Measurements from ENCODE around the gene ISG20.

Gene ISG20

DNA sequence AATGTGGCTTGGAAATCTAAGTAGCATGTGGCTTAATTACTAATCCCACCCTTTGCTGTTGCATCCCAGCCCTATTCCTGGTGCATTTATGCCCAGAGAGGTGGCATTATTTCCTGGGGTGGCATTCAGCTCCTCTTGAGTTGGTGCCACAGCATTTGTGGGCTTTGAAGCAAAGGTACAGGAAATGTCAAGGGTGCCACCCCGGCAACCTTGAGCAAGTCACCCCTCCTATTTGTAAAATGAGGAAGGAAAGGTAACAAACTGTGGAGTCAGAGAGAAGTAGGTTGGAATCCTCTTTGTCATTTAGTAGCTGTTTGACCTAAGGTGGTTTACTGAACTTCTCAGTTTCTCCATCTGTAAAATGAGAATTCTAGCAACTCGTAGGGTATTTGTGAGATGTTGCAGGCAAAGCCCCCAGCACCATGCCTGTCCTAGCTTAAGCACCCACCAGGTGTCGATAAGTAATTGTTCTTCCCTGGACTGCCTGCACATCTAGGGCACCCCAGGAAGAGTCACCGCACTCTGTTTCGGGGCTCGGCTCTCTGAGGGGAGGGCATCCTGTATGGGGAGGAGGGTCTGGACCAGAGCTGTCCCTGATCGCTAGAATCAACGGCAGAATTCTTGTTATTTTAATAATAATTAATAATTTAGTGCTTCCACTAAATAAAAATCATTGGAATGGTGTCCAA lies 17.1 kb downstream of the ISG20 start:
- DNase-seq: peak; percentile 48

DNA sequence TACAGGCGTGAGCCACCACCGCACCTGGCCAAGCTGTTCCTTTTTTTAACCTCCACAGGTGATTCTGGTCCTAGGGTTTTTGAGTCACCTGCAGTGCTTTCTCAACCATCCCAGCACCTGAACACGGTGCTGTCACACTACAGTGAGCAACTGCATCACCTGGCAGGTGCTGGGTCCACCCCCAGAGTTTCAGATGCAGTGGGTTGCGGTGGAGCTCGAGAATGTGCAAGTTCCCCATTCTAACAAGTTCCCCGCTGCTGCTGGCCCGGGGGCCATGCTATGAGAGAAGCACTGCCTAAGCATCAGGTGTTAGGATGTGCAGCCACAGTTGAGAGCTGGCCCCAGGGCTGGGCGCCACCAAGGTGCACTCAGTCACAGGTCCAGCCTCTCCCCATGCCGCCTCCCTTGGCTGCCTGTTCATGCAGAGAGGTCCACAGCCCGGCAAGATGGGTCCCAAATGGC lies 18.0 kb downstream of the ISG20 start:
- DNase-seq: no peak

DNA sequence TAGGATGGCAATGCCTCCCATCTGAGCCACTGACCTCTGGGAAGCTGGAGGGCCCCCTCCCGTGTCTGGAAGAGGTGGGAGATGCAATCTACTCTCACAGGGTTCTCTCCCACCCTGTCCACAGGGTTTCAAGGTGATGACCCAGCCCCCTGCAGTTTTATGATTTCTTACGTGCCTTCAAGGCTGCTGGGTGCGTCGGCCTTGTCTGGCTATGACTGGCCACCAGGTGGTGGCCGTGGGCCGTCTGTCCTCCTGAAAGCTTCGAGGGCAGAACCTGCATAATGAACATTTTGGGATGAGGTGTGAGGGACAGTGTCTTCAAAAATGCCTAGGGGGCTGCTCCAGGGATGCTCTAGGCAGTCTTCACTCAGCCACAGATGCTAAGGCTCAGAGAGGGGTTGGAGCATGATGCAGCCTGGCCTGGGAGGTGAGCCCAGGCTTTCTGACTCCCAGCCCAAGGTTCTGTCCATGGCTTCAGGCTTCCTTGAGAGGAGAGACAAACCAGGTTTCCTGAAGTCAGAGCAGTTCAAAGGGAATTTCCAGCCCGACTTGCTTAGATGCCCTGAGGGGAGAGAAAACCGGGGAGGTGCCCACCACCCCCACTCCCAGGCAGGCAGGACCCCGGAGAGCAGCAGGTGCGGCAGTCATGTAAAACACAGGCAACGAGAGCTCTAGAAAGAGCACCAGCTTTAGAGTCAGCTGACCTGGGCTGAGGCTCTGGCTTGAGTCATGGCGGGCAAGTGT lies 18.7 kb downstream of the ISG20 start:
- no peak for DNase-seq

DNA sequence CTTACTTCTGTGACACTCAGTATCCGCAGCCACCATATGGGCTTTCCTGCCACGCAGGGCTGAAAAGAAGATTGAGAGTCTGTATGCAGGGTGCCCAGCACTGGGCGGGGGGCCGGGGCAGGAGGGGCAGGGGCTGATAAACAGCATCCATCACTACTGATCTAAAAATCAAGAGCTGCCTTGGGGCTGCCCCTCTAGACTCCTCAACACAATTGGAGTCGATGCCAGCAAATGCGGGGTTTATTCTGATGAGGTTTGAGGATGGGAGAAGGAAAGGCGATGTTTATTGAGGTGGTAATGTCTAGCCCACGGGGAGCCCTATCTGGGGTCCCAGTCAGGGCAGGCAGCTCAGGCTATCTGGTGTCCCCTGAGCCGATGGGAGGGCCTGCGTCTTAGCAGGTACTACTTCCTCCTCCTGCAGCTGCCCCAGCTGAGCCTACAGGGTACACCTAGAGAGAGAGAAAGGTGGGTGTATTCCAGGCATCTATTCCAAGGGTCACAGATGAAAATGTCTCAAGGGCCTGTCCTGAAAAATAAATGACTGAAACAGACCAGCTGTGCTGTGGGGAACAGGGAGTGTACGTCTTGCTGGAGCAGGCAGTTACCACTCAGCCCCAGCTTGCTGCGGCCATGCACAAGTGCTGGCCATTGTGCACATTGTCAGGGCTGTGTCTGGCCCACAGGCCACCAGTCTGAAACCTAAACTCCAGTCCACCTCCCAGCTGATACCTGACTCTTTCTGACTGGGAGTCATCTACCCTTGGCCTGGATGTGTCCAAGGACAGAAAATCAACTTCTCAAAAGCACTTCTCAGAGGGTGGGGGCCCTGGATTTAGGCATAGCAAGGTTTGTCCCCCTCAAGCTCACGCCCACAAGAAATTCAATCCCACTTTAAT lies 19.5 kb downstream of the ISG20 start:
- no peak for DNase-seq

DNA sequence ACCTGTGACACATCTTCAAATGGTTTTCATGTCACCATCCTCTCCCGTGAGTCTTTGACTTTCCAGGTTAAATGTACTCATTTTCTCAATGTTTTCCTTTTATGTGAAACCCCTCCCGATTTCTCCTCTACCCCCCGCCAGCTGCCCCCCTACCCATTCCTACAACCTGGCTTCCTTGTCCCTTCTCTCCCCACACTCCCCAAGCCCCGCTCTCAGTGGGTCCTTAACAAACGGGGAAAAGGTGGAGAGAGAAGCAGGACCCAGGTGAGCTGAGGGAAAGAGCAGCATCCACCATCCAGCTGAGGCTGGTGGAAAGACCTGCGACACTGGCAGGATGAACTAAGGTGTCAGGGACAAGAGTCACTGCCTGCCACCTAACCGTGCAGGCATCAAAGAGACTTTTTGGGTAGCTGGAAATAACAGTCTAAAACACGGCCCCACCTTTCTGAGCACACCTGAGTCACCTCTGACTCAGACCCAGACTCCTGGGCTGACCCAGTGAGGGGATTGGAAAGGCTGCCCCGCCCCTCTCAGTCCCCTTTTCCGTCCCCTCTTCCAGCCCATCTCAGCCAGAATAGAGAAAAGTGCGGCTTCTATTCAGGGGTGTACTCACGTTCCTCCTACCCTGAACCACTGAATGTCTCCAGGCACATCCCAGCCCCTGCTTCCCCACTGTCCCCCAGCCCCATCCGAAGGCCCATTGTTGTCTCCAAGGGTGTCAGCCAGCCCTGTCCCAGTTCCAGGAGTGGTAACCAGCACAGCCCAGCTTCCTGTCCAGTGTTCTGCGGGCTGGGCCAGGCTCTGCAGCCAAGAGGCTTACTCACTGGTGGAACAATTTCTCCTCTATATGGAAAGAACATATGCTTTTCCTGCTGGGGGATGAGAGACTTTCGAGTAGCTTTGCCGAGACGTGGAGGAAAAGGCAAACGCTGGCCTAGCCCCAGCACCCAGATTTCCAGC lies 20.4 kb downstream of the ISG20 start:
- no peak for DNase-seq

DNA sequence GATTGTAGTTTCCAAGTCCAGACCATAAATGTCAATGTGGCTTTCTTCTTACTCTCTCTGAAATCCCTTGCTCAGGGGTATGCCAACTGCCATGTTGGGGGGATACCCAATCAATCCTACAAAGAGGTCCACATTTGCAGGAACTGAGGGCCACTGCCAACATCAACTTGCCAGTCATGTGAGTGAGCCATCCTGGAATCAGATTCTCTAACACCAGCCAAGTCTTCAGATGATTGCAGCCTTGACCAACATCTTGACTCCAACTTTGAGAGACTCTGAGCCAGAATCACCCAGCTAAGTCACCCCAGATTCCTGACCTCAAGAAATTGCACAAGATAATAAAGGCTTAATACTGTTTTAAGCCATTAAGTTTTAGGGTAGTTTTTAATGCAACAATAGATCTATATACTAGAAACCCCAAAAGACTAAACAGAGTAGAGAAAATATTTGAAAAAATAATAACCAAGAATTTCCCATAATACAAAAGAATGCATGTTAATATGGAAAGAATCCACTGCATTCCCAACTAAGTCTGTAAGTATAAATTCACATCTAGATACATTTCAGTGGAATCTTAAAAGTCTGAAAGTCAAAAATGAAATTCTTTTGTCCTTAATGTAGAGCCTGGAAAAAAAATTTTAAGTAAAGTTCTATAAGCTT lies 22.4 kb downstream of the ISG20 start:
- no peak for DNase-seq

DNA sequence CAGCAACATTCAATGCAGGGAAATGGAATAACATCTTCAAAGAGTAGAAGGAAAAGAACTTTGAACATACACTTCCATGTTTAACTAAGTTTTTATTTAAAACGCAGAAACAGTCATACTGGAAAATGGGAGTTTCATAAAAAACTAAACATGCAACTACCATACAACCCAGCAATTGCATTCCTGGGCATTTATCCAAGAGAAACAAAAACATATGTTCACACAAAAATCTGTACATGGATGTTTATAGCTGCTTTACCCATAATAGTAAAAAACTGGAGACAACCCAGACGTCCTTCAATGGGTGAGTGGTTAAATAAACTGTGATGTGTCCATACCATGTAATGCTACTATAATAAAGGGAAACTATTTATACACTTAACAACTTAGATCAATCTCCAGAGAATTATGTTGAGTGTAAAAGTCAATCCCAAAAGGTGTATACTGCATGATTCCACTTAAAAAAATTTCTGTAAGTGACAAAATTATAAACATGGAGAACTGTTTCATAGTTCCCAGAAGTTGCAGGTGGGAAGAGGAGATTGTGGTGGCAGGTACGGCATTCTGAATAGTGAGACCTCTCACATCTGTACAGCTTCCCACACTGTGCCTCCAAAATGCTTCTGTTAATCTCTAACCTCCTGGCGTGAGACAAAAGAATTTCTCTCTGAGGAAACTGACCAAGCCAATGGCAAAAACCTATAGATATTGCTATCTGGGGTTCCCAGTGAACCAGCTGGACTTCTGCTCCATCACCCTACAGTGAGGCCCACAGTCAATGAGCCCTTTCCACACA lies 23.1 kb downstream of the ISG20 start:
- DNase-seq: no peak

DNA sequence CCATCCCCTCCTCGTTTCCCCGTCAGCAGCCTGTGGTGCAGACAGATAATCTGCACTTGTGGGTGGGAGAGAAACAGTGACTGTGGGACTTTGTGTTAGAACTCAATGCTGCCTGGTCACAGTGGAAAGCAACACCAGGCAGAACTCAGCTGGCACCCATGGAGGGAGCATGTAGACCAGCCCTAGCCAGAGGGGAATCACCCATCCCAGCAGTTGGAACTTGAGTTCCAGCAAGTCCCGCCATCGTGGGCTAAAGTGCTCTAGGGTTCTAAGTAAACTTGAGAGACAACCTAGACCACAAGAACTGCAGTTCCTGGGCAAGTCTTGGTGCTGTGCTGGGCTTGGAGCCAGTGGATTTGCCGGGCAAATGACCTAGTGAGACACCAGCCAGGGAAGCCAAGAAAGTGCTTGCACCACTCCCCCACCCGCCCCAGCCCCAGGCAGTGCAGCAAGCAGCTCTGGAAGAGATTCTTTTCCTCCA lies 24.4 kb downstream of the ISG20 start:
- no peak for DNase-seq

DNA sequence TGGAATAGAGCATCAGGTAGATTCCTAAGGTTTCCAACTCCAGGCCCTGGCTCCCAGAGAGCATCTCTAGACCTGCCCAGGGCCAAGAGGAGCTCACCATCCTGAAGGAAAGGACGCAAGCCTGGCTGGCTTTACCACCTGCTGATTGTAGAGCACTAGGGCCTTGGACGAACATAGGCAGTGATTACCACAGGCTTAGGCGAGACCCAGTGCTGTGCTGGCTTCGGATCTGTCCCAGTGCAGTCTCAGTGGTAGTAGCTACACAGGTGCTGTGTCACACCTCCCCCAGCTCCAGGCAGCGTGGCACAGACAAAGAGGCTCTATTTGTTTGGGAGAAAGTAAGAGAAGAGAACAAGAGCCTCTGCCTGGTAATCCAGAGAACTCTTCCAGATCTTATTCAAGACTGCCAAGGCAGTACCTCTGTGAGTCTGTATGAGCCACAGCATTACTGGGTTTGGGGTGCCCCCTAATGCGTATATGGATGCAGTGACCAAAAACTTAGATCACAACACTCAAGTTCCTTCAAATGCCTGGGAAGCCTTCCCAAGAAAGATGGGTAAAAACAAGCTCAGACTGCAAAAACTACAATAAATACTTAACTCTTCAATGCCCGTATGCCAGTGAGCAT lies 25.4 kb downstream of the ISG20 start:
- no peak for DNase-seq

DNA sequence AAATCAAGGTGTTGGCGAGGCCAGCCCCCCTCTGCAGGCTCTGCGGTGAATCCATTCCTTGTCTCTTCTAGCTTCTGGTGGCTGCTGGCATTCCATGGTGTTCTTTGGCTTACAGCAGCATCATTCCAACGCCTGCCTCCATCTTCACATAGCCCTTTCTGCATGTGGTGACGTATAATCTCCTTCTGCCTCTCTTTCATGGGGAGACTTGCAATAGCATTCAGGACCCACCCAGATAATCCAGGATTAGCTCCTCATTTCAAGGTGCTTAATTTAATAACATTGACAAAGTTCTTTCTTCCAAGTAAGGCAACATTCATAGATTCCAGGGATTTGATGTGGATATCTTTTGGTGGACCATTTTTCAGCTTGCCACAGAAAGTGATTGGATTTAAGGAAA lies 35.8 kb downstream of the ISG20 start:
- no peak for DNase-seq

DNA sequence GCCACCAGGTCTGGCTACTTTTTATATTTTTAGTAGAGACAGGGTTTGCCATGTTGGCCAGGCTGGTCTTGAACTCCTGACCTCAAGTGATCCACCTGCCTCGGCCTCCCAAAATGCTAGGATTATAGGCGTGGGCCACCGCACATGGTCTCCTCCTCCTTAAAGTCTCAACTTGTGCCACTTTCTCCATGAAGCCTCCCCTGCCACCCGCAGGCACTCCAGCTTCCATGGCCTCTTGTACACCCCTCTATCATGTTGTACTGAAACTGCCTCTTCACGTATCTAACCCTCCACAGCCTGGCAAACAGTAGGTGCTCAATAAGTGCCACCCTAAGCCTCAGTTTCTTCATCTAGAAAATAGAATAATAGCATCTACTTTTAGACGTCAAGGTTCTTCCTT lies 39.9 kb downstream of the ISG20 start:
- DNase-seq: no peak

DNA sequence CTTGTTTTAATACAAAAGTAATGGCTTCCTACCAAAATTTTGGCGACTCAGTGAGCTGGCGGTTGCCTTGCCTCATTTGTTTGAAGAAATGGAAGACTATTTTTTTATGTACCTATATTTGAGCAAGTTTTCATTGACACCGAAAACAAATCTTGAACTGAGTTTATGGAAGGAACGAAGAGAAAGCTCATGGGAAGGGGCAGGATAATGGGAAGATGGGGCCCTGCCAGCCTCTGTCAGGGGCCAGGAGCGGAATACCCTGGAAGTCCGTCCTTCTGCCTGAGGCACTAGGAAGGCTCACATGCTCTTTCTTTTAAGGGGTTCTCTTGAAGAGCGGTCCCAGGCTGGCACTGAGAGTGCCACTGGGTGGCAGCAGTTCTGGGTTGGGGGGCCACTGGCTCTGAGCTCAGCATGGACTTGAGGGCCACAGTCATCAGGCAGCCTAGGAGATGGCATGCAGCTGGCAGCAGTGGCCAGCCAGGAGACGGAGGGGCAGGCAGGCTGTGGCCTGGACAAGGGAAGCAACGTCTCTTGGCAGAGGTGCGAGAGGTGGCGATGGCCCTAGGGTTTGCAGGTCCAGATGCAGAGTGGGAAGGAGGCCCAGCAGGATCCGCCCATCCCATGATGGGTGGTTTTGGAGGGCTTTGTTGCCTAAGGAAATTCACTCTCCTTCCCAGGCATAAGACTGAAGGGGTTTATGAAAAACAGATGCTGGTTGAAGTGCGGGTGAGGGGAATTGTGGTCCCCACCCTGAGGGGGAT lies 41.6 kb downstream of the ISG20 start:
- no peak for DNase-seq

DNA sequence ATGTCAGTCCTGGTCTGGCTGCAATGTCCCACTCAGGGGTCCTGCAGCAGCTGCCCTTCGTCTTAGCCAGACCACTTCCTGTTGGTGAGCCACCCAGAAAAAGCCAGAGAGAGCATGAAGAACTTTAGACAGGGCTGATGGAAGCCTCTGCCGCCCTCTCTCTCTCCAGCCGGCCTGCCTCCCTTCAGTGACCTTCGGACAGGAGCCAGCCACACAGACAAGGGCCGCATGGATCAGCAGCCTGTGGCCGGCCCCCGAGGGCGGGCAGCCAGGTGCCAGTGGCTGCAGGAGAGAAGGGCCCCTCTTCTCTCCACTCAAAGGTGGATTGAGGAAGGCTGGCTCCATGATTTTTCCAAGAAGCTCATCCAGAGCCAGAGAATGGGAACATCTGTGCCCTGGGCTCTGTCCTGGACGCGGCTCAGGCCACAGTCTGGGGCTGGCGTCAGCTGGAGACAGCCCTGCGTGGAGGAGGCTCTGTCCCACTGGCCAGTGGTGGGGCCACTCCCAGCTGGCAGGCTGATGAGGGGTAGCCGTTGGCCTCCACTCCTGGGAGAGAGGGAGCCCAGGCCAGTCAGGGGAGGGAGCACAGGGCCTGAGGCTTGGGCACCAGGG lies 42.9 kb downstream of the ISG20 start:
- no peak for DNase-seq

DNA sequence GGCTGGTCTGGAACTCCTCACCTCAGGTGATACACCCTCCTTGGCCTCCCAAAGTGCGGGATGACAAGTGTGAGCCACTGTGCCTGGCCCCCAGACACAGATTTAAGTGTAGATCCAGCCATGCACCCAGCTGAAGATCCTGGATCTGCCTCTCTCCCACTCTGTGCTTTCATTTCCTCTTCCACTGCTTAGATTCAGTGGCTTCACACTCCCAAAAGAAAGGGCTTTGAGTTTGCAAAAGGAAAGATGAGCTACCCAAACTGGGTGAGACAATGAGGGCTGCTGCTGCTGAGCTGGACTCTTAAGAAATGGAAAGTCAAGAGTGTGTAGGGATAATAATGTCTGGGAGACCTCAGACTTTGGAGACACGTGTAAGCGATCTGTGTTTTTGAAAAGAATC lies 45.5 kb downstream of the ISG20 start:
- DNase-seq: no peak

DNA sequence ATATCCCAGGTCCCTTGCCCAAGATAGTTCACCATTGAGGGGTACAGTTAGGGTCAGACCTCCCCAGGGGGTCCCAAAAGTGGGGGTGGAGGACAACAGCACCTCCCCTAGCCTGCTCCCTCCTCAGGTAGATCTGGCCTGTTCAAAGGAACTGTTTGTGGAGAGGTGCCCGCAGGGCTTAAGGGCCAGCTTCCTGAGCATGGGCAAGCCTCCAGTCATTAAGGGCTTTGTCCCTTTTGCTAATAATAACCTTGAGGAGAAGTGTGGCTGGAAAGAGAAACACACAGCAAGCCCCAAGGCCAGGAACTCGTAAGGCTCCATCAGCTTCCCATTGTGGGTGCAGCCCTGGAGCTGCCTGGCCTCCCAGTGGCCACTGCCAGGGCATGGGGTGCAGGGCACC lies 47.4 kb downstream of the ISG20 start:
- no peak for DNase-seq

DNA sequence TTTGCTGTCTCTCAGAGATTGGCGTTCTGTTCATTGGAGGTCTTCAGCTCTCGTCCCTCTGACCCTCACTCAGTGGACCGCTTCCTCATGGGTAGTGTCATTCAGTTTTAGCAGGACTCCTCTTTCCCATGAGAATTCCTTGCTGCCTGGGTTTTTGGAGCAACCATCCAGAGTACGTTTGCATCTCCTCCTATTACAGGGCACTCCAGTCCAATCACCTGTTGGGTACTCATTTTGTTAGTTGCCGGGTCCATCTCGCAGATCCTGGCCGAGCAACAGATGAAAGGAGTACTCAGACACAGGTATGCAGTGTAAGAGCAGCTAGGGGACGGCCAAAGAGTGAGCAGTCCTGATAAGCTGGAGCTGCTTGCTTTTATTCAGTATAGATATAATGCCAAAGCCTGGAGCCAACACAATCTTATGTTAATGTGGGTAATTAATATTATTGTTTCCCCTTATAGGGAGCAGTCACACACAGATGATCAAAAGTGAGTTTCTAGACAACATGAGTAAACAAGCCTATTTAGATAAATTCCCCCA lies 49.6 kb downstream of the ISG20 start:
- no peak for DNase-seq

DNA sequence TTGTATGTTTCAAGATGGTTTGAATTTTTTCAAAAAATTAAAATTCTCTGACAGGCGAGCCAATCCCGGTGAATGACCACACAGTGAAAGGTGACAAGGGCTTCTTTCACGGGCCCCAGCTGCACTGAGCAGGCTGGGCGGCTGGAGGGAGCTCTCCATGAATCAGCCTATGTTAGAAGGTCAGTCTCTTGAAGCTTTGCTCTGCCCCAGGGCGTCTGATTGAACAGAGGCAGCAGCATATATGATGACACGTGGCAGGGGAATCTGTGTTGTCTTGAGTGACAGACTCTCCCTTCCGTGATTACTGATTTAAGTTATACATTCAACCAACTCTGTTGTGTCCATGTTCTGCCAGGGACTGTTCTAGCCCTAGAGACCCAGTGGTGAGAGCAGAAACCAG lies 51.5 kb downstream of the ISG20 start:
- no peak for DNase-seq

DNA sequence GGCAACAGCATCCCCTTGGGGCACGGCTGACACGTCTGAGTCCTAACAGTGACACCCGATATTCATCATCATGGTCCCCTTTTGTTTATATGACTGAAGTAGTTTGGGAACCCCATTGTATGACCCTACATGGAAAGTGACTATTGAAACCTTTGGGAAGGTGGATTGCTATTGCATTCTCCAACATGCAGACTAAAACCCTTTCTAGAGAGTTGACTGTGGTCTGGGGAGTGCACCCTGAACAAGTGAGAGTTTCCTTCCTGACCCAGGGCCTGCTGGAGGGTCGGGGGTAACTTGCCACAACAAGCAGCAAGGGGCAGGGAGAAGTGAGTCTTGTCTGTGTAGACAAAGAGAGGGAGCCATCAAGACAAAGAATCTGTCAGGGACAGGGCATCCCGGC lies 54.4 kb downstream of the ISG20 start:
- DNase-seq: no peak

DNA sequence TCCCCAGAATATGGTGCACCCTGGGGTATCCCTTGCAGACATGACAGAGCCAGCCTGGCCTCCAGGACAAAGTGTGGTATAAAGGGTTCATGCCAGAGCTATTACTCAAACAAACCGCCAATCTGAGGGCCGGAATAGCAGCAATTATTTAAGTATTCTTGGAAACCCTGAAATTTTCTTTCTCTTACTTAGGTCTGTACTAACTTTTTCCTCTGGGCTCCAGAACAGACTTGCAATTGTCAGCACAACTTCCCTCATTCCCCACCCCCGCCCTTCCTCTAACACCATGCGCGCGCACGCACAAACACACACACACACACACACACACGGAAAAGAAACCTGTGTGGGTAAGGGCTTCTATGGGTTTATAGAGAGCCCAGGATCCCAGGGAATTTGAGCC lies 56.3 kb downstream of the ISG20 start:
- no peak for DNase-seq

Data from activated CD8-positive, alpha-beta memory T cell treated with anti-CD3 and anti-CD28 coated beads, Interleukin-2, amount 50 U/mL, for 48 hours (primary cell).